Hindlimb muscle (tissue), 1 donor: ENCODE data around the gene SLC7A10. TPM values are rescaled to one million over a fixed set of nuclear protein-coding genes. Genes with fewer than 3 reads are reported as not detected.

Experiments used
- DNase-seq: peaks from one replicate; pipeline ENCODE4 v3.0.0-alpha.2; 2013
- polyA plus RNA-seq: library from polyadenylated mRNA; unstranded; fragments of 120-200 nt; gene quantifications from one replicate; pipeline ENCODE4 v1.2.1, GENCODE V29; 2013; ENCODE audit not compliant: insufficient read length

The SLC7A10 gene
- polyA plus RNA-seq = 10.8 TPM

DNA sequence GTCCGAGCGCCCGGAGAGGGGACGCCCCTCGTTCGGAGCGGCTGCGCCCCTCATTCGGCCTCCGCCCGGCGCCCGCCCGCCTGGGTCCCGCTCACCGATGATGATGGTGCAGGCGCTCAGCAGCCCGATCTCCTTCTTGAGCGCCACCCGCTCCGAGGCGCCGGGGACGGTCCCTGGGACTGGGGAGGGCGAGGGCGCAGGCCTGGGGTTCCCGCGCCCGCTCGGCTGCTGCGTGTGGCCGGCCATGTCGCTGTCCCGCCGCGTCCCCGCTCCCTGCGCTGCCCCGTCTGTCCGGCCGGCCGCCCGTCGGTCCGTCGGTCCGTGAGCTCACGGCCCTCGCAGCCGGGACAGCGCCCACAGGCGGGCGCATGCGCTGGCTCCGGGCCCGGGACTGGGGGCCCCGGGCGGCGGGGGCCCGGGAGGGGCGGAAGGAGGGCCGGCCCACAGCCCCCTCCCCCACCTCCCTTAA, at the start of gene SLC7A10:
SLC7A10 (minus strand) TSS at position 393 of the 469 bp plus-strand sequence; CDS start at position 246, 147 bp downstream.
- no peak for DNase-seq

- DNase-seq = no peak
Measured at GRCh38 chr19:33274663-33275558, 49.3 kb upstream of the SLC7A10 start.

DNA sequence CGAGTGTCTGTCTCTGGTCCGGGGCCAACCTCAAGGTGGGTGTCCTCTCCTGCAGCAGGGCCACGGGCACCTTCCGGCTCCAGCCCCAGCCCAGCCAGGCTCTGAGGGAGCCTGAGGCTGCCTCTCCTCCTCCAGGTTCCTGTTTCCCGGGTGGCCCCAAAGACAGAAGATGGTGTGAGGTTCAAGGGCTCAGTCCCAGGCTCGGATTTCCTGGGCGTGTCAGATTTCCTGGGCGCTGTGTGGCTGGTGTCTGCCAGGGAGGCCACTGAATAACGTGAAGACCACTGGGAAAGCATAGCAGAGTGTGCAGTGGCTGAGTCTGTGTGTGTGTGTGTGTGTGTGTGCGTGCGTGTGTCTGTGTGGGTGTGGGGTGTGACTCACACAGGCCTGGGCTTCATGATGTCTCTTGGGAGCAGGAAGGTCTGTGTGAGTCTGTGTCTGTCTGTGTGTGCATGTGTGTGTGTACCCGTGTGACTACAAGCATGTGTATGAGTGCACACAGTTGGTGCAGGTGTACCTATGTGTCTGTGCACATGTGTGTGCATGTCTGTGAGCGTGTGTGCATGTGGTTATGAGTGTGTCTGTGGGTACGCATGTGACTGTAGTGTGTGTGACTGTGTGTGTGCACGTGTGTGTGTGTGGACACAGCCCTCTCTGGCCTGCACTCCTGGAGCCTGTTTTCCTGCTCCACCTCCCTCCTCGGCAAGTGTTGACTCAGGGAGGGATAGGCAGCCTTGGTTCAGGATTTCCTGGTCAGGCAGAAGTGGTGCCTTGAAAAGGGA, 48.4 kb upstream of the SLC7A10 start:
- DNase-seq = peak; percentile 43

- DNase-seq = no peak
Measured at GRCh38 chr19:33273065-33273736, 47.6 kb upstream of the SLC7A10 start.

DNA sequence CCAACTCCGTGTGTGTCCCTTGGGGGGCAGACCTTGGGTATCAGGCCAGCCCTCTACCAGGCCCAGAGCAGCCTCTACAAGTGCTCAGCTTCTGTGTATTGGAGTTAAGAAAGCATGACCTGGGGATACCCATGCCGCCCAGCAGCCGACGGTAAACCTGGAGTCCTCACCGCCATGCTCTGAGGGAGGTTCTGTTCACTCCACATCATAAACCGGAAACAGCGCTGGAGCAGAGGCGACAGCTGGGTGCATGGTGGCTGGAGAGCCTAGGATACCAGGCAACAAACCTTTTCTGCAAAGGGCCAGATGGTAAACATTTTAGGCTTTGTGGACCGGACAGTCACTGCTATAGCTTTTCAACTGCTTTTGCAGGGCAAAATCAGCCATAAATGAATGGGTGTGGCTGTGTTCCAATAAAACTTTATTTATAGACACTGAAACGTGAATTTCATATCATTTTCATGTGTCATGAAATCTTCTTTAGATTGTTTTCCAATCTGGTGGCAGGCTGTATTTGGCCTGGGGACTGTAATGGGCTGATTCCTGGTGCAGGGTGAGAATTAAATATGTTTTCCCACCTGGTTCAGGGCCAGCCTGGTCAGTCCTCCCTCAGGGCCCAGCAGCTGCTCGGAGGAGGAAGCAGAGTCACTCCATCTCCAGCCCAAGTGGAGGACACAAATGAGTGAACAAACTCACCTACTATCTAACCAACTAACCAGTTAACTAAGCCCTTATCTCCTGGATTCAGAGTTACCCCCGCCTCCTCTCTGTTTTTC, 45.8 kb upstream of the SLC7A10 start:
- DNase-seq = no peak

- DNase-seq = no peak
Measured at GRCh38 chr19:33270769-33271168, 45.1 kb upstream of the SLC7A10 start.

- DNase-seq = no peak
Measured at GRCh38 chr19:33269016-33269415, 43.4 kb upstream of the SLC7A10 start.

DNA sequence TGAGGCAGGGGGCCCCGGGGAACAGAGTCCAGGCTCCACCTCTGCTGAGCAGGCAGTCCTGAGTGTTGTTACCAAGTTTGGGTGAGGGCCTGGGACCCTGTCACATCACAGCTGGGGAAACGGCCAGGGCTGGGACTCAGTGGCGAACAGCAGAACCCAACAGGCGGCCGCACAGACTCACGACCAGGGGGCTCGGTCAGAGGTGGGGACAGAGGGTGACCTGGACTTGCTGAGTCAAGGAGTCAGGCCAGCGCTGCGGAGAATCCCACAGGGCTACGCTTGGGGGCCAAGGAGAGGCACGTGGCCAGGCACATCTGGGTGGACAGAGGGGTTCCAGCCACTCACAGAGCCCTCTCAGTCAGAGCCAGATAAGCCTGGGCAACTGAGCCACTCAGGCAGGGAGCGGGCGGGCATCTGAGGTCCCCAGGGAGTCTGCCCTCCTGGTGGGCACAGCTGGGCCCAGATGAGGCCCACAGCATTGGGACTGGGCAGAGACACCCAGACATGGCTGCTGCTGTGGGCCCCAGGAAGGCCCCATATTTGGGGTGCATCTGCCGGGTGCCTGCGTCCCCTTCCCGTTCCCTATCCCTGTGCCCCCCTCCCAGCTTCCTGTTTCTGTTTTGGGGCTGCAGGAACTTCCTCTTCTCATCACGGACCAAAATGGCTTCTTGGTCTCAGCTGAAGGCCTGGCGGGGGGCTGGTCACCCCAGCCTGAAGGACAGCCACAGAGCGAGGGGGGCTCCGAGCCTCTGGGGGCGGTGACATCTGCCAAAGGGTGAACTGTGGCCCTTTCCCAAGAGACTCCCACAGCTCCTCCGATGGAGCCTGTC, 42.7 kb upstream of the SLC7A10 start:
- no peak for DNase-seq

DNA sequence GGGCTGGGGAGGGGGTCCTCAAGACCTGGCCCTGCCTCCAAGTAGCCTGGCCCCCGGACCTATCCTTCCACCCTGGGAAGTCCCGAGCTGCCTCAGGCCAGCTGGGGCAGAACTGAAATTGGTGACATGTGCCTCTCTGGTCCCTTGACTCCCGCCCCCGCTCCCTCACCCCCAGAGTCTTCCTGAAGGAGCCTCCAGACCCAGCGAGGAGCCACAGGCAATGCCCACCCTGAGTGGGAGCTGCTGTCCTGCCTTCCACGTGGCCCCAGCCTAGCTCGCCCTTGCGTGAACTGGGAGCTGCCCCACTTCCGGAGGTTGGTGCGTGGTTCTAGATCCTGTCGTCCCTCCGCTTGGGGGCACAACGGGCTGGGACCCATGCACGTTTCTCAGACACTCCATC, 42.1 kb upstream of the SLC7A10 start:
- no peak for DNase-seq

DNA sequence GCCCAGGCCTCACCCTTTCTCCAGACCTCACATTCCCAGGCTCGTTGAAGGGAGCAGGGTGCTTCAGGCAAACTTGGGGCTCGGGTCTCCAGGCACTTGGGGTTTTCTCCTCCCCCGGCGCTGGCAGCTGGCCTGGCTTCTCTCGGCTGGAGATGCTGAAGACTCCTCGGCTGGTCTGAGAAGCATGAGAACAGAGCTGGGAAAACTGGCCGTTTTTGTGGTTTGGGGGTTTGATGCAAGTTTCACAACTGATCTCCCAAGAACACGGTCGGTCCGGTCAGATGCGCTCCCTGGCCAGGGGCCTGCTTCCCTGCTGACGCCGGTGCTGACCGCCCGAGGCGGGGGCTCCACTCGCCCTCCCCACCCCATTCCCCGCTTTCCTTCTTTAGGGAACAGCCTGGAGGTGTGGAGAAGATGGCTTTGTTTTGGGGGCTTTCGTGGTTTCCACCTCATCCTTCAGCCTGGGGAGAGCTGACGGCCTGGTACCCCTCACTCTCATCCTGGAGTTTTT, 41.4 kb upstream of the SLC7A10 start:
- DNase-seq = no peak

DNA sequence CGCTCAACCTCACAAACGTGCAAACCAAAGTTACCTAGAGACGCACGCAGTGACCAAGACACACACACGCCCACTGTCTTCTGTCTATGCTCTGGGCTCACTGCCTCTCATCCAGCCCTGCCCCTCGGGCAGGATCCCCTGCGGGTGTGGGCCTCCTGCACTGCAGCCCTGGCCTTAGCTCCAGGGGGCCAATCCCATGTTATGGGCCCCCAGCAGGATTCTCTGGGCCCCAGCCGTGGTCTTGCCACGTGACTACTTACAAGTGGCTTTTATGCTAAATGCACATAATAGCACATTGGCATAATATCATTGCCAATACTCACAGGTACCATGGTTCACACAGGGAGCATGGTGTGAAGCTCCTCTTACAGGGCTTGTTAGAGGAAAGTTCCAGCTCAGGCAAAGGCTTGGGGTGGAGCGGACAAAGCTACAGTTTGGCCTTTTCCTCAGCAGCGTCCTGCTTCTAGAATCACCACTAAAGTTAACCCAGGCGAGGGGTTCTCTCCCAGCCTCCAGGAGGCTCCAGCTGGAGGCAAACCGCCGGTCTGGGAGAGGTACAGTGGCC, 39.3 kb upstream of the SLC7A10 start:
- no peak for DNase-seq

- DNase-seq = no peak
Measured at GRCh38 chr19:33263325-33264023, 37.8 kb upstream of the SLC7A10 start.

DNA sequence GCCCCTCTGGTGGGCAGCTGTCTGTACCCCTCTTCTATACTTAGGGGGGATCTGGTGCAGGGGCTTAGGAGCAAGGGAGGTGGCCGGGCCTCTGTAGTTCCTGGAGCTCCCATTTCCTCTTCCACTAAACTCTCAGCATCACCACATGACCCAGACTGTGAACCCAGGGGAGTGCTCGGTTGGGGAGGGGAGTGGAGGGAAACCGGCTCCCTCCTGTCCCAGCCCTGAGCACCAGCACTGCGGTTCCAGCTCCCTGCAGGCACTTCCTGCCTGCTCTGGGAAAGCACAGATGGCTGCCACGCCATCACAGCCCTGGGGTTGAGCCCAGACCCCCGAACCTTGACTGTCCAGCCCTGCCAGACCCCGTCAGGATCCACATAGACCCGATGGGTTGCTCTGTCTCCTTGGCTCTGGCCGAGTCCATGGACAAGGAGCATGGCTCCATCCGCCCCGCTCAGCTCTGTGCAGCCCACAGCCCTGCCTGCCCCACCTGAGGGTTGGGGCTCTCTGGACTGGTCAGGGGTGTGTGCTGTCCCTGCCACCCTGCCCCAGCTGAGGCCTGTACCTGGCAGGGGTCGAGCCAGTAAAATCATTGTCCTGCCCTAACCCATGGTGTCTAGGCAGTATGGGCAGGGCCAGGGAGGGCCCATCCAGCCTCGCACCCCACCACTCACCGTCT, 36.0 kb upstream of the SLC7A10 start:
- DNase-seq = no peak

DNA sequence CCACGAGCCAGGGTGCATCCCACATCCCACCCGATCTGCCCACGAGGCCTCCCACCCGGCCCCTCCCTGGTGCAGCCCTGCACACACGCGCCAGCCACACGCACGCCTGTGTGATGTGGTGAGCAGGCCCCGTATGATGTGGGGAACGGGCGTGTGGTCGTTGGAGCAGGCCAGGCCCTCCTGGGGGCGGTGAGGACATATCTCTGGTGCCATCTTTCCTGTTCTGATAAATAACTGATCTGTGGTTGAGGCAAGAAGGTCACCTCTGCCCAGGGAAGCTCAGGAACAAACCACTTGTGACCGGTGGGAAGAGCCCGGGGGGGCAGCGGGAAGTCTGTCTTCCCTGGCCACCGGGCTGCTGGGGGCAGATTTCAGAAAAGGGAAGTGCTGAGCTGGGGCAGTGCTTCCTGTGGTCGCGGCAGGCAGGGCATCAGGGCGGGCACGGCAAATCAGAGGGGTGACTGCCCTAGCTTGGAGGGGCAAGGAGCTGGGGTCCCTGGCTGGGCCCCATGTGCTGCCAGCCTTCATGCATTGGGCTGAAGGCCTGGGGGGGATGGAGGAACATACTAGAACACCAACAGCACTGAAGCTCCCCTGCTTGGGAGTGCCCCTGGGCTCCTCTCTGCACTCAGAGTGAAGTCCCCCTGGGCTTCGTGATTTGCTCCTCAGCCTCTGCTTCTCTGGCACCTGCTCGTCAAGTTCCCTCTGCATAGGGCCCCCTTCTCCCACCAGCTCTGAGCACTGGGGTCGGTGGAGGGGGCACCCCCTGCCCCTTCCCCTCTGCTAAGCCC, 35.2 kb upstream of the SLC7A10 start:
- DNase-seq = no peak

DNA sequence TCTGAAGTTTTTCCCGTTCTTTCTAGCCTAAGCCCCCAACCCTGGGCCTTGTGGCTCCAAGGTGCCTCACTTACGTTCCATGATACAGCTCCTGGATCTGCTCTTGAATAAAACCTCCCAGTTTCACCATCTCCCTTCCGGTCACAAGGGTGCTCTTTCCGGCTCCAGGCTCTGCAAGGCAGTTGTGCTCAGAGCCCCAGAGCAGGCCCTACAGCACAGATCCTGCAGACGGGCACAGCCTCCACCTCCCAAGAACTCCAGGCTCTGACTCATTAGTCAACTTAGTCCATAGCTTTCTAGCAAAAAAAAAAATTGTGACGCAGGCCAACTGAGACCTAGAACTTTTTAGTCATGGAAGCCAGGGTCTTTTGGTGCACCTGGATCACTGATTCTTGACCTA, 33.9 kb upstream of the SLC7A10 start:
- no peak for DNase-seq

DNA sequence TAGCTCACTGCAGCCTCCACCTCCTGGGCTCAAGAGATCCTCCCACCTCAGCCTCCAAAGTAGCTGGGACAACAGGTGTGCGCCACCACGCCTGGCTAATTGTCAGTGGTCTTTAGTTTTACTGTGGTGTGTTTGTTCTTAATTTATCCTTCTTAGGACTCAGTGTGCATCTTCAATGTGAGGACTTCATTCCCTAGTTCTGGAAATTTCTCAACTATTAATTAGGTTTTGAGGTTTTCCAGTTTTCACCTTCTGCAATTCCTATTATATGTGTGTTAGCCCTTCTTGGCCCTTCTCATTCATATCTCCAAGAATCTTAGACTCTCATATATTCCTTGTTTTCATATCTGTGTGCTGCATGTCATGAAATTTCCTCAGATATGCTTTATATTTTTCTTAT, 32.2 kb upstream of the SLC7A10 start:
- no peak for DNase-seq

GRCh38 chr19:33256261-33256660, 30.6 kb upstream of the SLC7A10 start:
- DNase-seq = no peak

DNA sequence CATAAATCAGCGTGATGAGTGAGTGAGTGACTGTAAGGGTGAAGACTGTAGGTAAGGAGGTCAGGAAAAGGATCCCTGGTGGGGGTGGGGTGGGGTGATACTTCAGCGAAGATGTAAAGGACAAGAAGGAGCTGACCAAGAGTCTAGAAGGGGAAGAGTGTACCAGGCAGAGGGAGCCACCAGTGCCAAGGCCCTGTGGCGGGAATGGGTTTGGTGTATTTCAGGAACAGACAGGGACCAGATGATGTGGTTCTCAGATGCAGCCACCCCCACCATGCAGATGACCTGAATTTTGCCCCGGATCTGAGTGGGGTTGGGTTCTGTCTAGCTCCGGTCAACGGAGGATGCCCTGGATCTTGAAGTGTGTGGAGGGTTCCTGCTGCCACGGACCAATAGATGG, 30.1 kb upstream of the SLC7A10 start:
- DNase-seq = no peak
